Activated CD8-positive, alpha-beta T cell treated with anti-CD3 and anti-CD28 coated beads, Interleukin-2, amount 10 ng/mL, durations not matched to agents 7 days and 5 days (primary cell): ENCODE measurements around the gene TAC4. TPM values are rescaled to one million over a fixed set of nuclear protein-coding genes. Genes with fewer than 3 reads are reported as not detected.
"Not testable (repeated sequence)": the region's sequence is repeated elsewhere in the genome, so short reads cannot be mapped to it uniquely, and the experiment has no call there.

Experiments used
- ATAC-seq: fragments of 150-1000 bp; cut with Tn5 transposase; one replicate; pipeline ENCODE4 v1.10.0; 2021; ENCODE audit warnings: moderate library complexity
- CTCF ChIA-PET: fragments of 350-600 bp; sonication (Branson Sonifier 250); formaldehyde crosslinking; loops from one replicate; lab custom pipeline; 2021; ENCODE audit warnings: antibody characterized with exemption; lab: Charles Lee
- POLR2A ChIA-PET: fragments of 350-600 bp; sonication (Branson Sonifier 250); formaldehyde crosslinking; loops from one replicate; lab custom pipeline; 2021; ENCODE audit warnings: antibody characterized with exemption; lab: Charles Lee
- DNase-seq: peaks from one replicate; pipeline ENCODE4 v3.0.0-alpha.2; 2020
- H3K27ac Mint-ChIP-seq: one replicate; pipeline ENCODE4 v1.8.0; 2021; ENCODE audit warnings: mild to moderate bottlenecking, mixed read lengths
- H3K27me3 Mint-ChIP-seq: one replicate; pipeline ENCODE4 v1.8.0; 2021; ENCODE audit warnings: low read depth, mixed read lengths
- H3K36me3 Mint-ChIP-seq: one replicate; pipeline ENCODE4 v1.8.0; 2021; ENCODE audit warnings: low read depth, mixed read lengths
- H3K4me1 Mint-ChIP-seq: one replicate; pipeline ENCODE4 v1.8.0; 2021; ENCODE audit warnings: low read depth, mixed read lengths
- H3K4me3 Mint-ChIP-seq: one replicate; pipeline ENCODE4 v1.8.0; 2021; ENCODE audit warnings: mild to moderate bottlenecking, mixed read lengths
- H3K9me3 Mint-ChIP-seq: one replicate; pipeline ENCODE4 v1.8.0; 2022; ENCODE audit warnings: mixed read lengths; ENCODE audit not compliant: insufficient read depth
- total RNA-seq, 2 experiments: library from RNA; stranded (reverse); gene quantifications; one replicate each; pipeline ENCODE4 v1.2.3, GENCODE V29; 2021

Gene TAC4
- total RNA-seq, 2 experiments from 2014 or later: not detected

- CTCF ChIA-PET: no interaction called here
- DNase-seq: no peak
- no peak overlapping the region for H3K27ac Mint-ChIP-seq
- H3K4me3 Mint-ChIP-seq: no peak overlapping the region
- ATAC-seq: no peak
- peaks cover 2% of the 10 kb centered on the region for H3K36me3 Mint-ChIP-seq
- H3K27me3 Mint-ChIP-seq: no peaks in the 10 kb centered on the region
- POLR2A ChIA-PET: no interaction called here
- no peaks in the 10 kb centered on the region for H3K9me3 Mint-ChIP-seq
- H3K4me1 Mint-ChIP-seq: peaks cover 24% of the 10 kb centered on the region
These were observed 5.5 kb downstream of the TAC4 start for GRCh38 chr17:49842371-49842770.

- DNase-seq: no peak
- H3K27me3 Mint-ChIP-seq: no peaks in the 10 kb centered on the region
- peaks cover 24% of the 10 kb centered on the region for H3K4me1 Mint-ChIP-seq
- peaks cover 3% of the 10 kb centered on the region for H3K36me3 Mint-ChIP-seq
- no peak overlapping the region for H3K27ac Mint-ChIP-seq
- CTCF ChIA-PET: no interaction called here
- no peak for ATAC-seq
- POLR2A ChIA-PET: no interaction called here
- no peaks in the 10 kb centered on the region for H3K9me3 Mint-ChIP-seq
- H3K4me3 Mint-ChIP-seq: no peak overlapping the region
These were observed 6.3 kb downstream of the TAC4 start for GRCh38 chr17:49841548-49841947.

- Mint-ChIP-seq H3K4me3 (no peak overlapping the region), H3K36me3 (peaks cover 18% of the 10 kb centered on the region), H3K27me3 (no peaks in the 10 kb centered on the region), H3K4me1 (peaks cover 13% of the 10 kb centered on the region), H3K9me3 (no peaks in the 10 kb centered on the region), H3K27ac (no peak overlapping the region)
- ATAC-seq (no peak), DNase-seq (no peak)
- POLR2A ChIA-PET: no interaction called here
- CTCF ChIA-PET: no interaction called here
These were observed 8.4 kb downstream of the TAC4 start for GRCh38 chr17:49839455-49839854.

- H3K36me3 Mint-ChIP-seq: peaks cover 38% of the 10 kb centered on the region
- no peaks in the 10 kb centered on the region for H3K4me1 Mint-ChIP-seq
- CTCF ChIA-PET: interaction anchor here (0.6 kb wide), 1 partner anchor 14 kb away, joined by 3 read pairs; no protein-coding TSS in a partner anchor
- no peak for ATAC-seq
- no peak overlapping the region for H3K4me3 Mint-ChIP-seq
- H3K27ac Mint-ChIP-seq: no peak overlapping the region
- POLR2A ChIA-PET: interaction anchor here (0.8 kb wide), 1 partner anchor 48 kb away, joined by 4 read pairs; the partner anchor contains the start of gene KAT7
- no peaks in the 10 kb centered on the region for H3K9me3 Mint-ChIP-seq
- no peaks in the 10 kb centered on the region for H3K27me3 Mint-ChIP-seq
- DNase-seq: no peak
These were observed 11.5 kb downstream of the TAC4 start for GRCh38 chr17:49836111-49837030.

GRCh38 chr17:49835472-49835871 is 12.4 kb downstream of the TAC4 start:
- peak overlapping the region; percentile 31 for H3K27ac Mint-ChIP-seq
- no peaks in the 10 kb centered on the region for H3K4me1 Mint-ChIP-seq
- CTCF ChIA-PET: interaction anchor here (0.6 kb wide), 1 partner anchor 15 kb away, joined by 3 read pairs; no protein-coding TSS in a partner anchor
- H3K36me3 Mint-ChIP-seq: peaks cover 40% of the 10 kb centered on the region
- ATAC-seq: no peak
- no peak overlapping the region for H3K4me3 Mint-ChIP-seq
- DNase-seq: no peak
- POLR2A ChIA-PET: no interaction called here
- H3K27me3 Mint-ChIP-seq: no peaks in the 10 kb centered on the region
- no peaks in the 10 kb centered on the region for H3K9me3 Mint-ChIP-seq

GRCh38 chr17:49834118-49834743 is 13.6 kb downstream of the TAC4 start:
- no peak overlapping the region for H3K27ac Mint-ChIP-seq
- H3K4me3 Mint-ChIP-seq: no peak overlapping the region
- CTCF ChIA-PET: interaction anchor here (1.2 kb wide), 1 partner anchor 267 kb away, joined by 3 read pairs; no protein-coding TSS in a partner anchor
- H3K27me3 Mint-ChIP-seq: no peaks in the 10 kb centered on the region
- no peaks in the 10 kb centered on the region for H3K9me3 Mint-ChIP-seq
- H3K36me3 Mint-ChIP-seq: peaks cover 50% of the 10 kb centered on the region
- POLR2A ChIA-PET: no interaction called here
- DNase-seq (no peak), ATAC-seq (no peak)
- H3K4me1 Mint-ChIP-seq: no peaks in the 10 kb centered on the region

GRCh38 chr17:49832840-49833599 is 14.8 kb downstream of the TAC4 start:
- POLR2A ChIA-PET: interaction anchor here (0.6 to 1.3 kb wide), 2 partner anchors 30 to 86 kb away, joined by 3 to 4 read pairs; no protein-coding TSS in a partner anchor
- Mint-ChIP-seq H3K9me3 (no peaks in the 10 kb centered on the region), H3K27me3 (no peaks in the 10 kb centered on the region), H3K4me1 (no peaks in the 10 kb centered on the region), H3K27ac (no peak overlapping the region), H3K36me3 (peaks cover 61% of the 10 kb centered on the region), H3K4me3 (no peak overlapping the region)
- CTCF ChIA-PET: interaction anchor here (1.0 to 1.2 kb wide), 2 partner anchors 265 to 277 kb away, joined by 3 read pairs; no protein-coding TSS in a partner anchor
- DNase-seq (no peak), ATAC-seq (no peak)

- Mint-ChIP-seq H3K27me3 (no peaks in the 10 kb centered on the region), H3K9me3 (no peaks in the 10 kb centered on the region), H3K4me3 (no peak overlapping the region), H3K27ac (no peak overlapping the region), H3K36me3 (peaks cover 66% of the 10 kb centered on the region), H3K4me1 (no peaks in the 10 kb centered on the region)
- ATAC-seq (no peak), DNase-seq (no peak)
- CTCF ChIA-PET: interaction anchor here (0.9 to 2.0 kb wide), 3 partner anchors 166 to 273 kb away, joined by 3 to 5 read pairs (median 3); no protein-coding TSS in a partner anchor
- POLR2A ChIA-PET: interaction anchor here (0.5 kb wide), 1 partner anchor 78 kb away, joined by 3 read pairs; no protein-coding TSS in a partner anchor
These were observed 17.3 kb downstream of the TAC4 start for GRCh38 chr17:49830605-49831004.

GRCh38 chr17:49829026-49829425 is 18.8 kb downstream of the TAC4 start:
- no peaks in the 10 kb centered on the region for H3K4me1 Mint-ChIP-seq
- no peak for ATAC-seq
- H3K9me3 Mint-ChIP-seq: no peaks in the 10 kb centered on the region
- no peak for DNase-seq
- no peaks in the 10 kb centered on the region for H3K27me3 Mint-ChIP-seq
- H3K36me3 Mint-ChIP-seq: peaks cover 67% of the 10 kb centered on the region
- CTCF ChIA-PET: interaction anchor here (0.9 kb wide), 1 partner anchor 169 kb away, joined by 3 read pairs; no protein-coding TSS in a partner anchor
- no peak overlapping the region for H3K27ac Mint-ChIP-seq
- no peak overlapping the region for H3K4me3 Mint-ChIP-seq
- POLR2A ChIA-PET: no interaction called here

GRCh38 chr17:49828325-49828724 is 19.5 kb downstream of the TAC4 start:
- H3K9me3 Mint-ChIP-seq, CTCF ChIA-PET, DNase-seq, ATAC-seq, H3K4me3 Mint-ChIP-seq, H3K27me3 Mint-ChIP-seq, H3K4me1 Mint-ChIP-seq, H3K27ac Mint-ChIP-seq, POLR2A ChIA-PET: not testable (repeated sequence)
- peaks cover 66% of the 10 kb centered on the region for H3K36me3 Mint-ChIP-seq

GRCh38 chr17:49825645-49826044 is 22.2 kb downstream of the TAC4 start:
- H3K4me1 Mint-ChIP-seq: peaks cover 9% of the 10 kb centered on the region
- no peak overlapping the region for H3K27ac Mint-ChIP-seq
- ChIA-PET POLR2A (no interaction called here), CTCF (no interaction called here)
- no peak for DNase-seq
- H3K4me3 Mint-ChIP-seq: no peak overlapping the region
- ATAC-seq: no peak
- no peaks in the 10 kb centered on the region for H3K9me3 Mint-ChIP-seq
- peaks cover 74% of the 10 kb centered on the region for H3K36me3 Mint-ChIP-seq
- H3K27me3 Mint-ChIP-seq: no peaks in the 10 kb centered on the region
